ENCODE results near the gene PAK2. TPM values are rescaled to one million over a fixed set of nuclear protein-coding genes. Genes with fewer than 3 reads are reported as not detected.

PAK2 gene
- total and polyA plus RNA-seq, 2 experiments from 2014 or later, result 24.3 to 49.4 TPM

- Histone ChIP-seq H2AFZ (peak overlapping the region; percentile 99), H3K27ac (ENCODE audit: low read depth) (no peak overlapping the region), H4K20me1 (replicated peaks; ENCODE audit: insufficient read depth) (no peaks in the 10 kb centered on the region; the same call in none of the 2 replicates), H3K36me3 (ENCODE audit: insufficient read depth) (no peaks in the 10 kb centered on the region), H3K79me2 (replicated peaks; ENCODE audit: insufficient read depth) (no peaks in the 10 kb centered on the region; the same call in 1 of the 2 replicates), H3K4me3 (peak overlapping the region; percentile 91), H3K4me2 (peak overlapping the region; percentile 84), H3K27me3 (ENCODE audit: insufficient read depth) (peaks cover 14% of the 10 kb centered on the region; the same call in 1 of the 2 replicates), H3F3A (replicated peaks; ENCODE audit: low read depth) (peaks cover 11% of the 10 kb centered on the region; the same call in 1 of the 2 replicates), H3K4me1 (ENCODE audit: insufficient read depth) (no peaks in the 10 kb centered on the region; the same call in 1 of the 2 replicates), H3K9me2 (ENCODE audit: insufficient read depth) (no peaks in the 10 kb centered on the region)
- H3K9me3 Mint-ChIP-seq, result no peaks in the 10 kb centered on the region
- no peak overlapping the region for H3K27ac Mint-ChIP-seq
- TF ChIP-seq STAT1 (IDR thresholded peaks at IDR 0.05; ENCODE audit: unreplicated experiment) (no peak), EZH2 (IDR thresholded peaks at IDR 0.05; ENCODE audit: low read depth, unreplicated experiment) (no peak), POLR2AphosphoS5 (IDR thresholded peaks at IDR 0.05; ENCODE audit: low read depth) (no peak), ZNF331 (CRISPR knock-in tag; IDR thresholded peaks at IDR 0.05; ENCODE audit: low read depth) (no peak), ZNF462 (CRISPR knock-in tag; IDR thresholded peaks at IDR 0.05) (no peak), ZNF114 (CRISPR knock-in tag; IDR thresholded peaks at IDR 0.05) (no peak), CTCF (conservative IDR thresholded peaks at IDR 0.05; ENCODE audit: low read depth in 2 of 2) (no peak), NANOG (IDR thresholded peaks at IDR 0.05; ENCODE audit: borderline replicate concordance) (no peak), REST (IDR thresholded peaks at IDR 0.05; ENCODE audit: unreplicated experiment) (no peak), ETS1 (IDR thresholded peaks at IDR 0.05) (no peak), CREB1 (CRISPR knock-in tag; IDR thresholded peaks at IDR 0.05; ENCODE audit: low read depth) (no peak), JUNB (IDR thresholded peaks at IDR 0.05; ENCODE audit: unreplicated experiment) (no peak), EZH2phosphoT487 (IDR thresholded peaks at IDR 0.05; ENCODE audit: unreplicated experiment) (no peak)
- H3K36me3 Mint-ChIP-seq (ENCODE audit: low read depth), result no peaks in the 10 kb centered on the region
- peak overlapping the region; percentile 78 for H3K4me3 Mint-ChIP-seq
- DNase-seq (ENCODE audit: low spot score), result peak; percentile 73
- ATAC-seq, result peak; percentile 82
- H3K4me1 Mint-ChIP-seq, result peaks cover 4% of the 10 kb centered on the region
- H3K27me3 Mint-ChIP-seq (ENCODE audit: insufficient read depth, low read depth, poor library complexity), result peaks cover 10% of the 10 kb centered on the region
Measured at GRCh38 chr3:196712514-196713413, 26.9 kb upstream of the PAK2 start.

Data from GM23338 (cell line).